ENCODE results near the gene PLXNA2.

DNA sequence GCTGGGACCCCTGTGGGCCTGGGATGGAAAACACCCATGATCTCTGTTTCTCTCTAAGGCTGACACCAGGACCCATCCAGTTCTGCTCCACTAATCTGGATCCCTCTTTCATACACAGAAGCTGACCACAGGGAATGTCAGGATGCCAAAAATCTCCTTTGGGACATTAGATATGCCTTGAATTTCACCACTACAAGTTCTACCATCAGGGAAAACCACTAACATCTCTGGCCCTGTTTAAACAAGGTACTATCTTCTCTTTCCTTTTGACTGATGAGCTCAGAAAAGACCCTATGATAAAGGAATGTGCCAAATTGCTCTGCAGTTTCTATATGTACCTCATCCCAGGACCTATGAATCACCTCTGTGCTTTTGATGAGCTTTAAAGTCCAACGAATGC, 10.2 kb upstream of the PLXNA2 start:
- TF ChIP-seq, protein P1, sequence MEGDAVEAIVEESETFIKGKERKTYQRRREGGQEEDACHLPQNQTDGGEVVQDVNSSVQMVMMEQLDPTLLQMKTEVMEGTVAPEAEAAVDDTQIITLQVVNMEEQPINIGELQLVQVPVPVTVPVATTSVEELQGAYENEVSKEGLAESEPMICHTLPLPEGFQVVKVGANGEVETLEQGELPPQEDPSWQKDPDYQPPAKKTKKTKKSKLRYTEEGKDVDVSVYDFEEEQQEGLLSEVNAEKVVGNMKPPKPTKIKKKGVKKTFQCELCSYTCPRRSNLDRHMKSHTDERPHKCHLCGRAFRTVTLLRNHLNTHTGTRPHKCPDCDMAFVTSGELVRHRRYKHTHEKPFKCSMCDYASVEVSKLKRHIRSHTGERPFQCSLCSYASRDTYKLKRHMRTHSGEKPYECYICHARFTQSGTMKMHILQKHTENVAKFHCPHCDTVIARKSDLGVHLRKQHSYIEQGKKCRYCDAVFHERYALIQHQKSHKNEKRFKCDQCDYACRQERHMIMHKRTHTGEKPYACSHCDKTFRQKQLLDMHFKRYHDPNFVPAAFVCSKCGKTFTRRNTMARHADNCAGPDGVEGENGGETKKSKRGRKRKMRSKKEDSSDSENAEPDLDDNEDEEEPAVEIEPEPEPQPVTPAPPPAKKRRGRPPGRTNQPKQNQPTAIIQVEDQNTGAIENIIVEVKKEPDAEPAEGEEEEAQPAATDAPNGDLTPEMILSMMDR (IDR thresholded peaks at IDR 0.05), result no peak
- no peak for TF ChIP-seq POLR2A (IDR thresholded peaks at IDR 0.05)
